Keratinocyte (primary cell): ENCODE results near the gene KRT37. TPM values are rescaled to one million over a fixed set of nuclear protein-coding genes. Genes with fewer than 3 reads are reported as not detected.
A peak's percentile ranks its signal among the peaks of the same experiment; 100 is the strongest.

Experiments used
- DNase-seq: peaks from one replicate; pipeline ENCODE4 v3.0.0-alpha.2; 2011; ENCODE audit warnings: low read depth, missing footprints, low spot score
- FAIRE-seq: peaks from 2 replicates; lab custom pipeline; 2011; peaks lifted over from hg19 to GRCh38; lab: Jason Lieb, UNC
- H2AFZ ChIP-seq: 2 replicates; pipeline ENCODE4 v1.6.0; 2012; ENCODE audit warnings: low read length, control low read depth, inconsistent platforms; ENCODE audit not compliant: control insufficient read depth
- H3K27ac ChIP-seq: 2 replicates; pipeline ENCODE4 v1.5.1; 2011; ENCODE audit warnings: low read length; ENCODE audit not compliant: control insufficient read depth, insufficient read depth
- H3K27me3 ChIP-seq: 3 replicates; pipeline ENCODE4 v1.6.0; 2011; ENCODE audit warnings: low read length; ENCODE audit not compliant: control insufficient read depth, insufficient read depth; ENCODE audit errors: extremely low read depth
- H3K36me3 ChIP-seq, 2 experiments: 2 replicates in 1 of 2; 3 replicates in 1 of 2; pipeline ENCODE4 v1.5.1; 2011; ENCODE audit warnings: low read length in 2 of 2, mild to moderate bottlenecking in 1 of 2; ENCODE audit not compliant: control insufficient read depth in 2 of 2, insufficient read depth in 2 of 2; ENCODE audit errors: extremely low read depth in 1 of 2
- H3K4me1 ChIP-seq: 3 replicates; pipeline ENCODE4 v1.5.1; 2011; ENCODE audit warnings: low read length; ENCODE audit not compliant: control insufficient read depth, insufficient read depth; ENCODE audit errors: extremely low read depth
- H3K4me2 ChIP-seq: 3 replicates; pipeline ENCODE4 v1.6.0; 2011; ENCODE audit warnings: low read depth, low read length; ENCODE audit not compliant: control insufficient read depth, insufficient read depth; ENCODE audit errors: extremely low read depth
- H3K4me3 ChIP-seq, 3 experiments: fragments of 200-600 bp in 1 of 3; sonication (generic) in 1 of 3; 2 replicates in 2 of 3; 3 replicates in 1 of 3; pipeline ENCODE4 v1.5.1; 2011 to 2016; ENCODE audit warnings: low read length in 3 of 3, mild to moderate bottlenecking in 3 of 3, control low read depth in 2 of 3, inconsistent platforms in 1 of 3, low read depth in 1 of 3, mixed read lengths in 1 of 3, mixed run types in 1 of 3, moderate library complexity in 1 of 3; ENCODE audit not compliant: control insufficient read depth in 2 of 3, insufficient read depth in 2 of 3; ENCODE audit errors: extremely low read depth in 1 of 3
- H3K79me2 ChIP-seq: 2 replicates; pipeline ENCODE4 v1.6.0; 2012; ENCODE audit warnings: low read length; ENCODE audit not compliant: control insufficient read depth, insufficient read depth
- H3K9ac ChIP-seq: 3 replicates; pipeline ENCODE4 v1.6.0; 2011; ENCODE audit warnings: low read length; ENCODE audit not compliant: control insufficient read depth, insufficient read depth; ENCODE audit errors: extremely low read depth
- H3K9me1 ChIP-seq: 3 replicates; pipeline ENCODE4 v1.6.0; 2011; ENCODE audit warnings: low read length; ENCODE audit not compliant: control insufficient read depth, insufficient read depth; ENCODE audit errors: extremely low read depth
- H3K9me3 ChIP-seq: 2 replicates; pipeline ENCODE4 v1.5.1; 2012; ENCODE audit warnings: low read depth, low read length; ENCODE audit not compliant: control insufficient read depth
- H4K20me1 ChIP-seq: 3 replicates; pipeline ENCODE4 v1.6.0; 2011; ENCODE audit warnings: low read length; ENCODE audit not compliant: control insufficient read depth, insufficient read depth; ENCODE audit errors: extremely low read depth
- EZH2 ChIP-seq: IDR thresholded peaks from one replicate; pipeline ENCODE4 v1.6.1; 2012; ENCODE audit warnings: inconsistent platforms, mild to moderate bottlenecking, low read length, moderate library complexity
- dilution Hi-C: fragments of 300-500 bp; cut with MboI; formaldehyde crosslinking; loops from one replicate; pipeline ENCODE4 v1.7.0; 2020; ENCODE audit warnings: low sequenced_read_pairs; ENCODE audit not compliant: extremely low pct_ligation_motif_present
- polyA plus RNA-seq, 5 experiments: library from polyadenylated mRNA; depleted of rRNA in 3 of 5; stranded (reverse) in 3 of 5; stranded (forward) in 1 of 5; unstranded in 1 of 5; fragments of >200 nt; gene quantifications; 1 replicate in 1 of 5; 2 replicates in 3 of 5; 3 replicates in 1 of 5; pipeline versions ENCODE4 v1.2.1 to v1.2.3, GENCODE V29; 2011 to 2012; ENCODE audit warnings: missing spikeins in 2 of 5, low read depth in 1 of 5, low replicate concordance in 1 of 5
- TF ChIP-seq, protein P1 (sequence below), 3 experiments: IDR thresholded peaks in 1 of 3; conservative IDR thresholded peaks in 1 of 3; optimal IDR thresholded peaks in 1 of 3; 2 replicates in 2 of 3; 3 replicates in 1 of 3; pipeline versions ENCODE3 to v1.5.1; 2011; ENCODE audit warnings: low read length in 3 of 3, mild to moderate bottlenecking in 3 of 3, moderate library complexity in 2 of 3, control low read depth in 1 of 3, inconsistent platforms in 1 of 3; ENCODE audit not compliant: insufficient read depth in 2 of 3; ENCODE audit errors: extremely low read depth in 1 of 3

Gene KRT37
- polyA plus RNA-seq, 1 donor (not counting 4 experiments of a cell fraction or from before 2014, with no cell fraction given), result 0.08 TPM

DNA sequence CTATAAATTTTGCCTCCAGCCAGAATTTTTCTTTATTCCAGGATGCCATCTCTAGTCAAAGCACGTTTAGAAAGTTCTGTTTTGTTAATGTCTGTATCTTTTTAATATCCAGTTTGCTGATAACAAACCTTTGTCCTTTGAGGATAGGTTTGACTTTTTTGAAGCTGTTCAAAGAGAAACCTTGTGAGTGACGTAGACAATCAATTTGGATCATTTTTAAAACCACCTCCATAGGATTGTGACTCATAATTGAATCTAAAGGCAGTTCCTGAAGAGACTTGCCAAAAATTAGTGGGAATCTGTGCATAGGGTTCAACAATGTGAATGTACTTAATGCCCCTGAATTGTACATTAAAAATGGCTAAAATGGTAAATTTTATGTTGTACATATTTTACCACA is 32.9 kb downstream of the KRT37 start:
- H3K79me2 ChIP-seq, result peaks cover 4% of the 10 kb centered on the region
- H2AFZ ChIP-seq, result no peak overlapping the region
- no peak overlapping the region for H3K4me3 ChIP-seq
- H3K4me1 ChIP-seq, result peaks cover 51% of the 10 kb centered on the region
- no peaks in the 10 kb centered on the region for H3K9me3 ChIP-seq
- FAIRE-seq (peak; percentile 75), DNase-seq (no peak)
- peak overlapping the region; percentile 27 for H3K27ac ChIP-seq
- no peak for TF ChIP-seq EZH2
- TF ChIP-seq, protein P1, sequence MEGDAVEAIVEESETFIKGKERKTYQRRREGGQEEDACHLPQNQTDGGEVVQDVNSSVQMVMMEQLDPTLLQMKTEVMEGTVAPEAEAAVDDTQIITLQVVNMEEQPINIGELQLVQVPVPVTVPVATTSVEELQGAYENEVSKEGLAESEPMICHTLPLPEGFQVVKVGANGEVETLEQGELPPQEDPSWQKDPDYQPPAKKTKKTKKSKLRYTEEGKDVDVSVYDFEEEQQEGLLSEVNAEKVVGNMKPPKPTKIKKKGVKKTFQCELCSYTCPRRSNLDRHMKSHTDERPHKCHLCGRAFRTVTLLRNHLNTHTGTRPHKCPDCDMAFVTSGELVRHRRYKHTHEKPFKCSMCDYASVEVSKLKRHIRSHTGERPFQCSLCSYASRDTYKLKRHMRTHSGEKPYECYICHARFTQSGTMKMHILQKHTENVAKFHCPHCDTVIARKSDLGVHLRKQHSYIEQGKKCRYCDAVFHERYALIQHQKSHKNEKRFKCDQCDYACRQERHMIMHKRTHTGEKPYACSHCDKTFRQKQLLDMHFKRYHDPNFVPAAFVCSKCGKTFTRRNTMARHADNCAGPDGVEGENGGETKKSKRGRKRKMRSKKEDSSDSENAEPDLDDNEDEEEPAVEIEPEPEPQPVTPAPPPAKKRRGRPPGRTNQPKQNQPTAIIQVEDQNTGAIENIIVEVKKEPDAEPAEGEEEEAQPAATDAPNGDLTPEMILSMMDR (optimal IDR thresholded peaks at IDR 0.05 in 1 of 3, IDR thresholded peaks at IDR 0.05 in 1 of 3, conservative IDR thresholded peaks at IDR 0.05 in 1 of 3; ENCODE audit: extremely low read depth in 1 of 3, insufficient read depth in 2 of 3, low read length in 3 of 3), result no peak
- no peaks in the 10 kb centered on the region for H3K9me1 ChIP-seq
- no peak overlapping the region for H3K4me2 ChIP-seq
- H4K20me1 ChIP-seq, result no peaks in the 10 kb centered on the region
- peaks cover 0 to 1% of the 10 kb centered on the region in 2 experiments for H3K36me3 ChIP-seq
- no peak overlapping the region for H3K9ac ChIP-seq
- H3K27me3 ChIP-seq, result no peaks in the 10 kb centered on the region
- dilution Hi-C loops, result no loop called here

- Histone ChIP-seq H4K20me1 (no peaks in the 10 kb centered on the region), H3K9me3 (no peaks in the 10 kb centered on the region), H3K9me1 (no peaks in the 10 kb centered on the region), H3K4me1 (peaks cover 40% of the 10 kb centered on the region), H3K4me3 (no peak overlapping the region), H3K36me3 (peaks cover 0 to 1% of the 10 kb centered on the region in 2 experiments), H3K4me2 (no peak overlapping the region), H3K27ac (no peak overlapping the region), H2AFZ (no peak overlapping the region), H3K9ac (no peak overlapping the region), H3K79me2 (no peaks in the 10 kb centered on the region), H3K27me3 (no peaks in the 10 kb centered on the region)
- dilution Hi-C loops, result no loop called here
- TF ChIP-seq EZH2, result no peak
- TF ChIP-seq, protein P1 (optimal IDR thresholded peaks at IDR 0.05 in 1 of 3, IDR thresholded peaks at IDR 0.05 in 1 of 3, conservative IDR thresholded peaks at IDR 0.05 in 1 of 3; ENCODE audit: extremely low read depth in 1 of 3, insufficient read depth in 2 of 3, low read length in 3 of 3), result no peak
- no peak for DNase-seq
- no peak for FAIRE-seq
These were observed 33.9 kb downstream of the KRT37 start for GRCh38 chr17:41390411-41390938.
